Progenitor cell of endocrine pancreas (in vitro differentiated cells): ENCODE results near the gene CAPN2. TPM values are rescaled to one million over a fixed set of nuclear protein-coding genes. Genes with fewer than 3 reads are reported as not detected.

Source experiments
- DNase-seq: peaks from one replicate; pipeline ENCODE4 v3.0.0; 2021; ENCODE audit warnings: low spot score; ENCODE audit not compliant: unreplicated experiment
- H3K27ac Mint-ChIP-seq: 2 replicates; pipeline ENCODE4 v1.8.0; 2021; ENCODE audit warnings: mild to moderate bottlenecking, moderate library complexity, mixed read lengths
- H3K27me3 Mint-ChIP-seq: 2 replicates; pipeline ENCODE4 v1.8.0; 2021; ENCODE audit warnings: mixed read lengths
- H3K36me3 Mint-ChIP-seq: 2 replicates; pipeline ENCODE4 v1.8.0; 2022; ENCODE audit warnings: mixed read lengths; ENCODE audit not compliant: insufficient read depth
- H3K4me1 Mint-ChIP-seq: 2 replicates; pipeline ENCODE4 v1.8.0; 2021; ENCODE audit warnings: low read depth, mixed read lengths
- H3K4me3 Mint-ChIP-seq: 2 replicates; pipeline ENCODE4 v1.8.0; 2021; ENCODE audit warnings: low read depth, mild to moderate bottlenecking, moderate library complexity, mixed read lengths
- H3K9me3 Mint-ChIP-seq: 2 replicates; pipeline ENCODE4 v1.8.0; 2021; ENCODE audit warnings: low read depth, mixed read lengths
- CTCF ChIP-seq: fragments of 200-600 bp; sonication (generic); IDR thresholded peaks from one replicate; pipeline ENCODE4 v1.5.0; 2021; ENCODE audit warnings: antibody characterized with exemption, mild to moderate bottlenecking; ENCODE audit not compliant: unreplicated experiment
- total RNA-seq: library from RNA; stranded (reverse); gene quantifications from 2 replicates; pipeline ENCODE4 v1.2.1, GENCODE V29; 2021

CAPN2 gene
- total RNA-seq, 1 donor from 2014 or later, result 20.3 TPM

GRCh38 chr1:223776075-223776814 is 63.9 kb downstream of the CAPN2 start:
- no peak for DNase-seq
- H3K27me3 Mint-ChIP-seq, result no peaks in the 10 kb centered on the region
- H3K36me3 Mint-ChIP-seq, result peaks cover 33% of the 10 kb centered on the region
- peaks cover 33% of the 10 kb centered on the region for H3K4me1 Mint-ChIP-seq
- peak overlapping the region; percentile 42 for H3K27ac Mint-ChIP-seq
- H3K9me3 Mint-ChIP-seq, result no peaks in the 10 kb centered on the region
- no peak for TF ChIP-seq CTCF
- H3K4me3 Mint-ChIP-seq, result no peak overlapping the region

- H3K27ac Mint-ChIP-seq, result peak overlapping the region; percentile 57
- DNase-seq, result no peak
- no peaks in the 10 kb centered on the region for H3K9me3 Mint-ChIP-seq
- no peak overlapping the region for H3K4me3 Mint-ChIP-seq
- peaks cover 26% of the 10 kb centered on the region for H3K4me1 Mint-ChIP-seq
- no peaks in the 10 kb centered on the region for H3K27me3 Mint-ChIP-seq
- TF ChIP-seq CTCF, result no peak
- peaks cover 33% of the 10 kb centered on the region for H3K36me3 Mint-ChIP-seq
Measured at GRCh38 chr1:223776826-223777454, 64.6 kb downstream of the CAPN2 start.

- Mint-ChIP-seq H3K27ac (no peak overlapping the region), H3K4me1 (peaks cover 16% of the 10 kb centered on the region), H3K36me3 (peaks cover 36% of the 10 kb centered on the region), H3K4me3 (no peak overlapping the region), H3K27me3 (no peaks in the 10 kb centered on the region), H3K9me3 (no peaks in the 10 kb centered on the region)
- no peak for DNase-seq
- no peak for TF ChIP-seq CTCF
Measured at GRCh38 chr1:223780318-223780717, 68.0 kb downstream of the CAPN2 start.

- Mint-ChIP-seq H3K4me3 (no peak overlapping the region), H3K36me3 (peaks cover 39% of the 10 kb centered on the region), H3K9me3 (no peaks in the 10 kb centered on the region), H3K27ac (no peak overlapping the region), H3K27me3 (no peaks in the 10 kb centered on the region), H3K4me1 (peaks cover 19% of the 10 kb centered on the region)
- no peak for DNase-seq
- no peak for TF ChIP-seq CTCF
Measured at GRCh38 chr1:223780949-223781348, 68.6 kb downstream of the CAPN2 start.

- H3K27me3 Mint-ChIP-seq, result no peaks in the 10 kb centered on the region
- TF ChIP-seq CTCF, result no peak
- peaks cover 33% of the 10 kb centered on the region for H3K36me3 Mint-ChIP-seq
- no peak overlapping the region for H3K4me3 Mint-ChIP-seq
- H3K27ac Mint-ChIP-seq, result no peak overlapping the region
- DNase-seq, result no peak
- H3K9me3 Mint-ChIP-seq, result no peaks in the 10 kb centered on the region
- peaks cover 8% of the 10 kb centered on the region for H3K4me1 Mint-ChIP-seq
Measured at GRCh38 chr1:223783676-223784075, 71.3 kb downstream of the CAPN2 start.
